ENCODE measurements around the gene KAT6B.

KAT6B gene

GRCh38 chr10:74958316-74958715, 131.9 kb downstream of the KAT6B start:
- H3K4me3 ChIP-seq (ENCODE audit: control insufficient read depth, low read depth, low read length): no peak overlapping the region
- DNase-seq (ENCODE audit: low read depth): no peak
- TF ChIP-seq CTCF (conservative IDR thresholded peaks at IDR 0.05; ENCODE audit: control insufficient read depth, insufficient read depth, low read depth, low read length): no peak

GRCh38 chr10:74960670-74961069, 134.3 kb downstream of the KAT6B start:
- DNase-seq (ENCODE audit: low read depth): no peak
- no peak for TF ChIP-seq CTCF (conservative IDR thresholded peaks at IDR 0.05; ENCODE audit: control insufficient read depth, insufficient read depth, low read depth, low read length)
- H3K4me3 ChIP-seq (ENCODE audit: control insufficient read depth, low read depth, low read length): no peak overlapping the region

- H3K4me3 ChIP-seq (ENCODE audit: control insufficient read depth, low read depth, low read length): no peak overlapping the region
- no peak for TF ChIP-seq CTCF (conservative IDR thresholded peaks at IDR 0.05; ENCODE audit: control insufficient read depth, insufficient read depth, low read depth, low read length)
- DNase-seq (ENCODE audit: low read depth): no peak
These were observed 136.1 kb downstream of the KAT6B start for GRCh38 chr10:74962517-74962916.

GRCh38 chr10:74963549-74963948, 137.1 kb downstream of the KAT6B start:
- DNase-seq (ENCODE audit: low read depth): no peak

GRCh38 chr10:74967911-74968666, 141.7 kb downstream of the KAT6B start:
- no peak for DNase-seq (ENCODE audit: low read depth)
- H3K4me3 ChIP-seq (ENCODE audit: control insufficient read depth, low read depth, low read length): no peak overlapping the region
- TF ChIP-seq CTCF (conservative IDR thresholded peaks at IDR 0.05; ENCODE audit: control insufficient read depth, insufficient read depth, low read depth, low read length): no peak

More at GRCh38 chr10:74963549-74963948, 137.1 kb downstream of the KAT6B start:
- TF ChIP-seq CTCF (conservative IDR thresholded peaks at IDR 0.05; ENCODE audit: control insufficient read depth, insufficient read depth, low read depth, low read length): no peak
- H3K4me3 ChIP-seq (ENCODE audit: control insufficient read depth, low read depth, low read length): no peak overlapping the region

- no peak for DNase-seq (ENCODE audit: low read depth)
- no peak overlapping the region for H3K4me3 ChIP-seq (ENCODE audit: control insufficient read depth, low read depth, low read length)
- TF ChIP-seq CTCF (conservative IDR thresholded peaks at IDR 0.05; ENCODE audit: control insufficient read depth, insufficient read depth, low read depth, low read length): no peak
These were observed 142.3 kb downstream of the KAT6B start for GRCh38 chr10:74968667-74969061.
